NOMO-1 treated with DMSO at 0.1 percent for 48 hours (cell line): ENCODE data around the gene CLEC11A.
"Not testable (repeated sequence)": the region's sequence is repeated elsewhere in the genome, so short reads cannot be mapped to it uniquely, and the experiment has no call there.

Experiments used
- DNase-seq: peaks from one replicate; lab custom pipeline; 2025; ENCODE audit not compliant: unreplicated experiment; lab: John Stamatoyannopoulos, UW

CLEC11A gene

GRCh38 chr19:50721441-50722137 lies 1.6 kb upstream of the CLEC11A start:
- DNase-seq = no peak

- DNase-seq = peak; percentile 14
These were observed 757 bp upstream of the CLEC11A start for GRCh38 chr19:50722201-50723013.

- DNase-seq = no peak
These were observed 764 bp downstream of the CLEC11A start for GRCh38 chr19:50723735-50724521.

- peak; percentile 99 for DNase-seq
These were observed 1.5 kb downstream of the CLEC11A start for GRCh38 chr19:50724522-50725217.

GRCh38 chr19:50725218-50725910 lies 2.2 kb downstream of the CLEC11A start:
- no peak for DNase-seq

GRCh38 chr19:50725911-50726230 lies 2.7 kb downstream of the CLEC11A start:
- no peak for DNase-seq

GRCh38 chr19:50728084-50728737 lies 5.0 kb downstream of the CLEC11A start:
- peak; percentile 96 for DNase-seq

GRCh38 chr19:50729894-50730293 lies 6.7 kb downstream of the CLEC11A start:
- peak; percentile 25 for DNase-seq

- DNase-seq = no peak
These were observed 12.7 kb downstream of the CLEC11A start for GRCh38 chr19:50735869-50736268.

- no peak for DNase-seq
These were observed 13.2 kb downstream of the CLEC11A start for GRCh38 chr19:50736338-50736737.

- DNase-seq = peak; percentile 86
These were observed 16.2 kb downstream of the CLEC11A start for GRCh38 chr19:50739132-50739913.

GRCh38 chr19:50739914-50740426 lies 16.8 kb downstream of the CLEC11A start:
- DNase-seq = peak; percentile 98

GRCh38 chr19:50741179-50741933 lies 18.2 kb downstream of the CLEC11A start:
- DNase-seq = no peak

GRCh38 chr19:50743537-50743936 lies 20.4 kb downstream of the CLEC11A start:
- DNase-seq = no peak

GRCh38 chr19:50745221-50745620 lies 22.1 kb downstream of the CLEC11A start:
- DNase-seq = no peak

GRCh38 chr19:50747141-50747540 lies 24.0 kb downstream of the CLEC11A start:
- DNase-seq = not testable (repeated sequence)

GRCh38 chr19:50749490-50749889 lies 26.3 kb downstream of the CLEC11A start:
- no peak for DNase-seq

GRCh38 chr19:50750010-50750409 lies 26.8 kb downstream of the CLEC11A start:
- DNase-seq = no peak
